Transverse colon (tissue), 4 donors: ENCODE measurements around the gene PRKCB.

Experiments used
- CTCF ChIP-seq, 5 experiments: fragments of 200-600 bp in 3 of 5; fragments of 450-650 bp in 2 of 5; sonication (generic) in 3 of 5; IDR thresholded peaks; 1 replicate in 2 of 5; 2 replicates in 3 of 5; pipeline ENCODE4 v1.5.1; 2016 to 2017; ENCODE audit warnings: antibody characterized with exemption in 5 of 5, inconsistent platforms in 3 of 5, mild to moderate bottlenecking in 2 of 5, moderate library complexity in 1 of 5
- EP300 ChIP-seq: sonication (generic); formaldehyde crosslinking; IDR thresholded peaks from one replicate; pipeline ENCODE4 v1.6.1; 2017; ENCODE audit warnings: antibody characterized with exemption, low read depth
- POLR2AphosphoS5 ChIP-seq, 3 donors: sonication (generic); formaldehyde crosslinking; IDR thresholded peaks; one replicate each; pipeline ENCODE4 v1.6.1; 2016; ENCODE audit warnings: antibody characterized with exemption in 3 of 3

GRCh38 chr16:24118126-24118821, 282.5 kb downstream of the PRKCB start:
- TF ChIP-seq CTCF (IDR thresholded peaks at IDR 0.05) (no peak), POLR2AphosphoS5 (IDR thresholded peaks at IDR 0.05) (no peak), EP300 (no peak)
